CD14-positive monocyte (primary cell): ENCODE measurements around the gene BLOC1S1. TPM values are rescaled to one million over a fixed set of nuclear protein-coding genes. Genes with fewer than 3 reads are reported as not detected.

Source experiments
- DNase-seq, 3 donors: peaks; one replicate each; pipeline ENCODE4 v3.0.0-alpha.2; 2011 to 2022
- H2AFZ ChIP-seq: 2 replicates; pipeline ENCODE4 v1.6.0; 2012; ENCODE audit warnings: mild to moderate bottlenecking, low read depth, low read length, inconsistent platforms; ENCODE audit not compliant: insufficient read depth, poor library complexity, severe bottlenecking
- H3K27ac ChIP-seq, 2 donors: 1 replicate in 1 of 2; 2 replicates in 1 of 2; pipeline ENCODE4 v1.5.1; 2012 to 2013; ENCODE audit warnings: low read length in 2 of 2, control low read depth in 1 of 2, inconsistent platforms in 1 of 2, low read depth in 1 of 2, mild to moderate bottlenecking in 1 of 2
- H3K27me3 ChIP-seq, 2 donors: one replicate each; pipeline versions ENCODE4 v1.6.0 to v1.6.1; 2011 to 2013; ENCODE audit warnings: low read length in 2 of 2; ENCODE audit not compliant: control insufficient read depth in 2 of 2, insufficient read depth in 2 of 2
- H3K36me3 ChIP-seq, 2 donors: replicated peaks in 1 of 2; 1 replicate in 1 of 2; 2 replicates in 1 of 2; pipeline versions ENCODE4 v1.5.1 to v1.6.1; 2012 to 2013; ENCODE audit warnings: low read length in 2 of 2, control low read depth in 1 of 2, inconsistent platforms in 1 of 2, mild to moderate bottlenecking in 1 of 2; ENCODE audit not compliant: insufficient read depth in 2 of 2, control insufficient read depth in 1 of 2
- H3K4me1 ChIP-seq, 2 donors: 1 replicate in 1 of 2; 2 replicates in 1 of 2; pipeline versions ENCODE4 v1.5.1 to v1.6.1; 2012 to 2013; ENCODE audit warnings: low read length in 2 of 2, control low read depth in 1 of 2, inconsistent platforms in 1 of 2, mild to moderate bottlenecking in 1 of 2, moderate library complexity in 1 of 2; ENCODE audit not compliant: insufficient read depth in 2 of 2, control insufficient read depth in 1 of 2
- H3K4me2 ChIP-seq: replicated peaks from 2 replicates; pipeline ENCODE3; 2012; ENCODE audit warnings: low read length, moderate library complexity, mild to moderate bottlenecking; ENCODE audit not compliant: poor library complexity, severe bottlenecking; ENCODE audit errors: extremely low read depth
- H3K4me3 ChIP-seq, 3 experiments: fragments of 200-600 bp in 1 of 3; sonication (generic) in 1 of 3; replicated peaks in 1 of 3; 1 replicate in 2 of 3; 2 replicates in 1 of 3; pipeline ENCODE4 v1.5.1; 2011 to 2013; ENCODE audit warnings: low read length in 3 of 3, mild to moderate bottlenecking in 3 of 3, control low read depth in 2 of 3, low read depth in 2 of 3, inconsistent platforms in 1 of 3, moderate library complexity in 1 of 3
- H3K79me2 ChIP-seq: 2 replicates; pipeline ENCODE4 v1.6.0; 2012; ENCODE audit warnings: mild to moderate bottlenecking, control low read depth, inconsistent platforms, low read length, moderate library complexity; ENCODE audit not compliant: insufficient read depth
- H3K9ac ChIP-seq: 2 replicates; pipeline ENCODE4 v1.6.0; 2017; ENCODE audit warnings: low read length, mild to moderate bottlenecking; ENCODE audit not compliant: insufficient read depth, poor library complexity, severe bottlenecking
- H3K9me3 ChIP-seq, 2 donors: replicated peaks in 1 of 2; 1 replicate in 1 of 2; 2 replicates in 1 of 2; pipeline versions ENCODE4 v1.5.1 to v1.6.1; 2012 to 2013; ENCODE audit warnings: low read length in 2 of 2, control low read depth in 1 of 2; ENCODE audit not compliant: control insufficient read depth in 1 of 2, insufficient read depth in 1 of 2
- H4K20me1 ChIP-seq: 2 replicates; pipeline ENCODE4 v1.6.0; 2012; ENCODE audit warnings: mild to moderate bottlenecking, low read length, control low read depth, moderate library complexity; ENCODE audit not compliant: insufficient read depth
- H3K27ac Mint-ChIP-seq, 7 donors: one replicate each; pipeline ENCODE4 v1.8.0; 2020; ENCODE audit warnings: mild to moderate bottlenecking in 7 of 7, mixed read lengths in 7 of 7, moderate library complexity in 6 of 7, inconsistent platforms in 2 of 7
- H3K27me3 Mint-ChIP-seq, 3 donors: one replicate each; pipeline ENCODE4 v1.8.0; 2021 to 2022; ENCODE audit warnings: low read depth in 3 of 3, mild to moderate bottlenecking in 3 of 3, mixed read lengths in 3 of 3, moderate library complexity in 3 of 3, inconsistent platforms in 1 of 3
- H3K36me3 Mint-ChIP-seq, 2 donors: one replicate each; pipeline ENCODE4 v1.8.0; 2020; ENCODE audit warnings: mixed read lengths in 2 of 2, inconsistent platforms in 1 of 2, mild to moderate bottlenecking in 1 of 2
- H3K4me1 Mint-ChIP-seq: one replicate; pipeline ENCODE4 v1.8.0; 2020; ENCODE audit warnings: mild to moderate bottlenecking, mixed read lengths
- H3K4me3 Mint-ChIP-seq, 2 donors: one replicate each; pipeline ENCODE4 v1.8.0; 2020; ENCODE audit warnings: mild to moderate bottlenecking in 2 of 2, mixed read lengths in 2 of 2, moderate library complexity in 1 of 2
- H3K9me3 Mint-ChIP-seq, 7 donors: one replicate each; pipeline ENCODE4 v1.8.0; 2020 to 2022; ENCODE audit warnings: mixed read lengths in 7 of 7, mild to moderate bottlenecking in 6 of 7, moderate library complexity in 6 of 7, inconsistent platforms in 2 of 7
- CTCF ChIP-seq: fragments of 200-600 bp; IDR thresholded peaks from one replicate; pipeline ENCODE4 v1.8.0; 2022; ENCODE audit warnings: antibody characterized with exemption, mild to moderate bottlenecking
- WGBS: methylation state at CpG from one replicate; pipeline ENCODE4 v1.1.5; 2013; ENCODE audit warnings: missing lambda C conversion rate; ENCODE audit not compliant: insufficient coverage; 5-methylcytosine and 5-hydroxymethylcytosine counted together
- intact Hi-C, 2 donors: fragments of 100-400 bp; cut with micrococcal nuclease; formaldehyde crosslinking; loops; one replicate each; pipeline versions ENCODE4 v1.15.0 to v1.15.1; 2023
- polyA plus RNA-seq, 3 donors: library from polyadenylated mRNA; depleted of rRNA in 1 of 3; unstranded in 2 of 3; stranded (reverse) in 1 of 3; fragments of 300-500 nt in 2 of 3; fragments of >200 nt in 1 of 3; fragmentation: Illumina TruSeq in 2 of 3; gene quantifications; 1 replicate in 2 of 3; 2 replicates in 1 of 3; pipeline ENCODE4 v1.2.3, GENCODE V29; 2012 to 2021

Gene BLOC1S1
- polyA plus RNA-seq, 3 donors = 222 to 358 (median 223) TPM

- Histone ChIP-seq H3K9ac (no peak overlapping the region), H3K4me3 (no peak overlapping the region), H3K9me3 (no peaks in the 10 kb centered on the region), H3K4me2 (no peak overlapping the region), H3K27me3 (peaks cover 22 to 33% of the 10 kb centered on the region in 2 donors), H3K36me3 (no peaks in the 10 kb centered on the region), H3K4me1 (peaks cover 15 to 17% of the 10 kb centered on the region in 2 donors), H4K20me1 (no peaks in the 10 kb centered on the region), H3K79me2 (no peaks in the 10 kb centered on the region), H2AFZ (no peak overlapping the region), H3K27ac (no peak overlapping the region)
- Mint-ChIP-seq H3K27ac (no peak overlapping the region), H3K27me3 (peaks cover 30 to 48% (median 45%) of the 10 kb centered on the region in 3 donors), H3K4me1 (peaks cover 28% of the 10 kb centered on the region), H3K4me3 (peak overlapping the region in 1 of 2 donors; percentile 72), H3K9me3 (peaks cover 0 to 9% (median 0%) of the 10 kb centered on the region in 7 donors), H3K36me3 (peaks cover 0 to 9% of the 10 kb centered on the region in 2 donors)
- DNase-seq = no peak
- TF ChIP-seq CTCF = no peak
- WGBS = 30% methylated on average over 3 of the region's 13 CpGs
- intact Hi-C loops = loop anchor here in 1 of 2 donors (10.0 kb wide), 1 partner anchor 279 kb away; the partner anchor contains the start of gene IKZF4
Observed at GRCh38 chr12:55745361-55746173, 29.7 kb downstream of the BLOC1S1 start.

DNA sequence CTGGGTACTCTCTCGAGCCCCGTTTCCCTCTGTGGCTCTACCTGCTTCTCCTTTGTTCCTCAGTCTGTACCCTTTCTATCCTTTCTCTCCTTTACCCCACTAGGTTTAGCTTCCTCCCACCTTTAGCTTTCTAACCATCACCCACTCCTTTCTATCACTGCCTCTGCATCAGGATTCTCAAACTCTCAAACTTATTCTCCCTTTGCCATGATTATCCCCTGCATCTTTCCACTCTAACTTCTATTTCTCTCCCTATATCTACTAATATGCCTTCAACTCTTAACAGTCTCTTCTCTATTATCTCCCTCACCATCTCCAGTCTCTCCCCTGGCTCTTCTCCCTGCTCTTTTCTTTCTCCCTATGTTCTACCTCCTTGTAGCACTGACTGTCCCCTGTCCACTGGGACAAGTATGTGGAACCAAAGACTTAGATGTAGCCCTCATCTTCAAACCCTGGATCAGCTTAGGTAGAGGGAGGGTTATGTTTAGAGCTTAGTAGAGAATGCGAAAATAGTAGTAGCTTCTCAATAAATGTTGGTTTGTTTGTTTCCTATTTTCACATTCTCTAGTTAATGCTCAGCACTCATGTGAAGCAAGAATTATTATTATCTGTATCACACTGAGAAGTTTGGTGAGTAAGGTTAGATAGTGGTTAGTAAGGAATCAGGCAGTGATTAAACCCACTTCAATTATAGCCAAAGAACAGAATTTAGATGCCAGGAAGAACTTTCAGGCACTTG lies 30.5 kb downstream of the BLOC1S1 start:
- no peak for TF ChIP-seq CTCF
- H3K4me3 Mint-ChIP-seq = peak overlapping the region in 1 of 2 donors; percentile 72
- Histone ChIP-seq H3K36me3 (peaks cover 2 to 4% of the 10 kb centered on the region in 2 donors), H3K4me3 (no peak overlapping the region), H3K27me3 (peaks cover 22 to 33% of the 10 kb centered on the region in 2 donors), H3K4me1 (peaks cover 15 to 17% of the 10 kb centered on the region in 2 donors), H3K4me2 (no peak overlapping the region), H3K9me3 (no peaks in the 10 kb centered on the region), H3K79me2 (no peaks in the 10 kb centered on the region), H3K9ac (no peak overlapping the region), H4K20me1 (no peaks in the 10 kb centered on the region), H2AFZ (no peak overlapping the region), H3K27ac (no peak overlapping the region)
- no peak overlapping the region for H3K27ac Mint-ChIP-seq
- peaks cover 3 to 17% of the 10 kb centered on the region in 2 donors for H3K36me3 Mint-ChIP-seq
- no peak for DNase-seq
- H3K27me3 Mint-ChIP-seq = peaks cover 30 to 46% (median 42%) of the 10 kb centered on the region in 3 donors
- WGBS = 40% methylated on average over 2 of the region's 3 CpGs
- intact Hi-C loops = loop anchor here in 1 of 2 donors (10.0 kb wide), 1 partner anchor 278 kb away; the partner anchor contains the start of gene IKZF4
- H3K9me3 Mint-ChIP-seq = peaks cover 0 to 9% (median 0%) of the 10 kb centered on the region in 7 donors
- H3K4me1 Mint-ChIP-seq = peaks cover 28% of the 10 kb centered on the region
